Osteocyte (in vitro differentiated cells): ENCODE data around the gene CCDC146. TPM values are rescaled to one million over a fixed set of nuclear protein-coding genes. Genes with fewer than 3 reads are reported as not detected.
"Not testable (repeated sequence)": the region's sequence is repeated elsewhere in the genome, so short reads cannot be mapped to it uniquely, and the experiment has no call there.

Source experiments
- DNase-seq: peaks from one replicate; pipeline ENCODE4 v3.0.0; 2021; ENCODE audit warnings: mixed read lengths; ENCODE audit not compliant: unreplicated experiment; ENCODE audit errors: extremely low spot score
- H3K27ac Mint-ChIP-seq: one replicate; pipeline ENCODE4 v1.8.0; 2021; ENCODE audit warnings: mild to moderate bottlenecking, mixed read lengths; ENCODE audit not compliant: unreplicated experiment
- H3K27me3 Mint-ChIP-seq: one replicate; pipeline ENCODE4 v1.8.0; 2021; ENCODE audit warnings: mixed read lengths; ENCODE audit not compliant: unreplicated experiment
- H3K36me3 Mint-ChIP-seq: one replicate; pipeline ENCODE4 v1.8.0; 2021; ENCODE audit warnings: mixed read lengths; ENCODE audit not compliant: unreplicated experiment
- H3K4me1 Mint-ChIP-seq: one replicate; pipeline ENCODE4 v1.8.0; 2021; ENCODE audit warnings: mixed read lengths; ENCODE audit not compliant: unreplicated experiment
- H3K4me3 Mint-ChIP-seq: one replicate; pipeline ENCODE4 v1.8.0; 2021; ENCODE audit warnings: mild to moderate bottlenecking, moderate library complexity, mixed read lengths; ENCODE audit not compliant: unreplicated experiment
- H3K9me3 Mint-ChIP-seq: one replicate; pipeline ENCODE4 v1.8.0; 2021; ENCODE audit warnings: mixed read lengths; ENCODE audit not compliant: unreplicated experiment
- long read RNA-seq: library from polyadenylated mRNA; unstranded; transcript quantifications from one replicate; pipeline ENCODE4 v2.0.0, GENCODE V29; 2021
- total RNA-seq: library from RNA; stranded (reverse); gene quantifications from 2 replicates; pipeline ENCODE4 v1.2.1, GENCODE V29; 2021

Gene CCDC146
- total RNA-seq, result 3.3 and 5.1 TPM in 2 replicates
- long read RNA-seq, partial matches to known transcripts, result 0 of 2 reads
- long read RNA-seq, other reads (novel, unspliced or antisense), result 2 of 2 reads

- not testable (repeated sequence) for H3K36me3 Mint-ChIP-seq, H3K27me3 Mint-ChIP-seq, H3K9me3 Mint-ChIP-seq
- DNase-seq, result peak; percentile 97
- Mint-ChIP-seq H3K27ac (peak within 1 kb of the TSS; percentile 68), H3K4me3 (peak within 1 kb of the TSS; percentile 87), H3K4me1 (peaks cover 13% of the 10 kb centered on the region)
Measured at GRCh38 chr7:77121860-77122681, at the start of gene CCDC146. Gene CCDC146, plus strand, starts transcription at chr7:77122615. Its CDS starts 45,054 bp downstream, at chr7:77167669.

- DNase-seq, H3K4me1 Mint-ChIP-seq, H3K27ac Mint-ChIP-seq, H3K4me3 Mint-ChIP-seq, H3K27me3 Mint-ChIP-seq: not testable (repeated sequence)
- H3K36me3 Mint-ChIP-seq, result peaks cover 23% of the 10 kb centered on the region
- peaks cover 18% of the 10 kb centered on the region for H3K9me3 Mint-ChIP-seq
Measured at GRCh38 chr7:77074786-77075396, 47.5 kb upstream of the CCDC146 start.

GRCh38 chr7:77077060-77077459 lies 45.4 kb upstream of the CCDC146 start:
- not testable (repeated sequence) for H3K9me3 Mint-ChIP-seq, DNase-seq, H3K36me3 Mint-ChIP-seq, H3K4me1 Mint-ChIP-seq, H3K4me3 Mint-ChIP-seq, H3K27me3 Mint-ChIP-seq, H3K27ac Mint-ChIP-seq

- not testable (repeated sequence) for H3K36me3 Mint-ChIP-seq, DNase-seq, H3K27me3 Mint-ChIP-seq, H3K9me3 Mint-ChIP-seq, H3K4me3 Mint-ChIP-seq, H3K27ac Mint-ChIP-seq, H3K4me1 Mint-ChIP-seq
Measured at GRCh38 chr7:77079112-77079511, 43.3 kb upstream of the CCDC146 start.

GRCh38 chr7:77079624-77080023 lies 42.8 kb upstream of the CCDC146 start:
- not testable (repeated sequence) for H3K27ac Mint-ChIP-seq, H3K4me3 Mint-ChIP-seq, H3K27me3 Mint-ChIP-seq, DNase-seq, H3K4me1 Mint-ChIP-seq, H3K36me3 Mint-ChIP-seq, H3K9me3 Mint-ChIP-seq

GRCh38 chr7:77080236-77080635 lies 42.2 kb upstream of the CCDC146 start:
- H3K4me1 Mint-ChIP-seq, H3K4me3 Mint-ChIP-seq, H3K9me3 Mint-ChIP-seq, DNase-seq, H3K27me3 Mint-ChIP-seq, H3K27ac Mint-ChIP-seq, H3K36me3 Mint-ChIP-seq: not testable (repeated sequence)

GRCh38 chr7:77082192-77082591 lies 40.2 kb upstream of the CCDC146 start:
- DNase-seq, H3K4me1 Mint-ChIP-seq, H3K27ac Mint-ChIP-seq, H3K4me3 Mint-ChIP-seq, H3K27me3 Mint-ChIP-seq, H3K9me3 Mint-ChIP-seq, H3K36me3 Mint-ChIP-seq: not testable (repeated sequence)

- not testable (repeated sequence) for DNase-seq, H3K4me1 Mint-ChIP-seq, H3K9me3 Mint-ChIP-seq, H3K27ac Mint-ChIP-seq, H3K4me3 Mint-ChIP-seq, H3K27me3 Mint-ChIP-seq
- peaks cover 10% of the 10 kb centered on the region for H3K36me3 Mint-ChIP-seq
Measured at GRCh38 chr7:77092301-77092700, 30.1 kb upstream of the CCDC146 start.

- H3K27ac Mint-ChIP-seq, H3K36me3 Mint-ChIP-seq, H3K9me3 Mint-ChIP-seq, H3K4me3 Mint-ChIP-seq, DNase-seq, H3K27me3 Mint-ChIP-seq, H3K4me1 Mint-ChIP-seq: not testable (repeated sequence)
Measured at GRCh38 chr7:77100501-77100900, 21.9 kb upstream of the CCDC146 start.

- not testable (repeated sequence) for H3K4me1 Mint-ChIP-seq, H3K9me3 Mint-ChIP-seq, H3K27me3 Mint-ChIP-seq, H3K27ac Mint-ChIP-seq, DNase-seq, H3K4me3 Mint-ChIP-seq, H3K36me3 Mint-ChIP-seq
Measured at GRCh38 chr7:77101187-77101586, 21.2 kb upstream of the CCDC146 start.

GRCh38 chr7:77102671-77103070 lies 19.7 kb upstream of the CCDC146 start:
- H3K27ac Mint-ChIP-seq, H3K36me3 Mint-ChIP-seq, H3K9me3 Mint-ChIP-seq, H3K4me1 Mint-ChIP-seq, H3K27me3 Mint-ChIP-seq, DNase-seq, H3K4me3 Mint-ChIP-seq: not testable (repeated sequence)

- not testable (repeated sequence) for H3K27ac Mint-ChIP-seq, H3K4me1 Mint-ChIP-seq, H3K27me3 Mint-ChIP-seq, H3K9me3 Mint-ChIP-seq, H3K4me3 Mint-ChIP-seq, H3K36me3 Mint-ChIP-seq, DNase-seq
Measured at GRCh38 chr7:77105904-77106303, 16.5 kb upstream of the CCDC146 start.
